ENCODE data around the gene KIF23.

KIF23 gene

DNA sequence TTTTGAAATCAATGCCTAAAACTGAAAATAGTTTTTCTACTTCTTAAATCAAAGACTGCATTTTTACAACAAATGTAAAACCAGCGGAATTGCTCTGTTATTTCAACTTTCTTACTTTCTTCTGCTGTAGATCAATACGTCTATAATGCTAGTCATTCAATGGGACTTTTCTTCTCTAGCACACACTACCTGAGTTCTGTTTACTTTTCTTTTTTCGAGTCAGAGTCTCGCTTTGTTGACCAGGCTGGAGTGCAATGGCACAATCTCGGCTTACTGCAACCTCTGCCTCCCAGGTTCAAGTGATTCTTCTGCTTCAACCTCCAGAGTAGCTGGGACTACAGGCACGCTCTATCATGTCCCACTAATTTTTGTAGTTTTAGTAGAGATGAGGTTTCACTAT is 40.7 kb upstream of the KIF23 start:
- Histone ChIP-seq H3K4me1 (ENCODE audit: insufficient read depth, low read length) (no peaks in the 10 kb centered on the region), H3K9ac (ENCODE audit: low read depth, low read length) (no peak overlapping the region), H3K4me3 (ENCODE audit: low read depth in 1 of 2, low read length in 2 of 2) (no peak overlapping the region), H3K27me3 (ENCODE audit: insufficient read depth, low read length, poor library complexity) (peaks cover 4% of the 10 kb centered on the region), H3K4me2 (ENCODE audit: insufficient read depth, low read length) (no peak overlapping the region), H3K79me2 (ENCODE audit: insufficient read depth, low read length) (no peaks in the 10 kb centered on the region), H3K36me3 (ENCODE audit: insufficient read depth, low read length) (no peaks in the 10 kb centered on the region), H2AFZ (ENCODE audit: low read depth, low read length) (no peak overlapping the region), H4K20me1 (ENCODE audit: insufficient read depth, low read length) (no peaks in the 10 kb centered on the region), H3K27ac (ENCODE audit: low read length) (no peak overlapping the region), H3K9me3 (ENCODE audit: insufficient read depth, low read length, severe bottlenecking) (no peaks in the 10 kb centered on the region)
- DNase-seq, result no peak
- ATAC-seq (ENCODE audit: insufficient read depth, low read depth), result no peak
- TF ChIP-seq, protein P1, sequence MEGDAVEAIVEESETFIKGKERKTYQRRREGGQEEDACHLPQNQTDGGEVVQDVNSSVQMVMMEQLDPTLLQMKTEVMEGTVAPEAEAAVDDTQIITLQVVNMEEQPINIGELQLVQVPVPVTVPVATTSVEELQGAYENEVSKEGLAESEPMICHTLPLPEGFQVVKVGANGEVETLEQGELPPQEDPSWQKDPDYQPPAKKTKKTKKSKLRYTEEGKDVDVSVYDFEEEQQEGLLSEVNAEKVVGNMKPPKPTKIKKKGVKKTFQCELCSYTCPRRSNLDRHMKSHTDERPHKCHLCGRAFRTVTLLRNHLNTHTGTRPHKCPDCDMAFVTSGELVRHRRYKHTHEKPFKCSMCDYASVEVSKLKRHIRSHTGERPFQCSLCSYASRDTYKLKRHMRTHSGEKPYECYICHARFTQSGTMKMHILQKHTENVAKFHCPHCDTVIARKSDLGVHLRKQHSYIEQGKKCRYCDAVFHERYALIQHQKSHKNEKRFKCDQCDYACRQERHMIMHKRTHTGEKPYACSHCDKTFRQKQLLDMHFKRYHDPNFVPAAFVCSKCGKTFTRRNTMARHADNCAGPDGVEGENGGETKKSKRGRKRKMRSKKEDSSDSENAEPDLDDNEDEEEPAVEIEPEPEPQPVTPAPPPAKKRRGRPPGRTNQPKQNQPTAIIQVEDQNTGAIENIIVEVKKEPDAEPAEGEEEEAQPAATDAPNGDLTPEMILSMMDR (IDR thresholded peaks at IDR 0.05; ENCODE audit: borderline replicate concordance, extremely low read depth, low read length, poor library complexity, severe bottlenecking), result no peak
- no peak for TF ChIP-seq EZH2 (IDR thresholded peaks at IDR 0.05; ENCODE audit: borderline replicate concordance, low read depth, low read length, severe bottlenecking)

DNA sequence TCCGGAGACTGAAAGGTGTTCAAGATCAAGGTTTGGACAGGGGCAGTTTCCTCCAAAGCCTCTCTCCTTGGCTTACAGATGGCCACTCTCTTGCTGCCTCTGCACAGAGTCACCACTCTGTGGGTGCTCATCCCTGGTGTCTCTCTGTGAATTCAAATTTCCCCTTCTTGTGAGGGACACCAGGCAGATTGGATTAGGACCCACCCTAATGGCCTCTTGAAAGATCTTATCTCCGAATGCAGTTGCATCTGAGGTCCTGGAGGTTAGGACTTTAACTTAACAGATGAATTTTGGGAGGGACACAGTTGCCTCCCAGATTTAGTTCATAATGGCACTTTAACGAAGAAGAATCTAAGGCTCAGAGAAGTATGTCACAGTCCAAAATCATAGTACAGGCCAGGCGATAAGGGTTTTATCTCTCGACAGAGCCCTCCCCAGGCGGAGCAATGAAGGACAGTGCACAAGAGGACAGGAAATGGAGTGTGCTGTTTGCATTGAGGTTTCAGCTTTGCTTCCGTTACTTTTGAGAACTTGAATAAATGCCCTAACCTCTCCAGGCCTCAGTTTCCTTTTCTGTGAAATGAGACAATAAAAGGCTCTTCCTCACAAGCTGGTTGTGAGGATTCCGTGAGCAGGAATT is 38.9 kb upstream of the KIF23 start:
- Histone ChIP-seq H3K27me3 (ENCODE audit: insufficient read depth, low read length, poor library complexity) (peaks cover 7% of the 10 kb centered on the region), H3K79me2 (ENCODE audit: insufficient read depth, low read length) (no peaks in the 10 kb centered on the region), H3K36me3 (ENCODE audit: insufficient read depth, low read length) (no peaks in the 10 kb centered on the region), H2AFZ (ENCODE audit: low read depth, low read length) (no peak overlapping the region), H3K4me2 (ENCODE audit: insufficient read depth, low read length) (no peak overlapping the region), H3K27ac (ENCODE audit: low read length) (no peak overlapping the region), H3K9me3 (ENCODE audit: insufficient read depth, low read length, severe bottlenecking) (no peaks in the 10 kb centered on the region), H3K4me3 (ENCODE audit: low read depth in 1 of 2, low read length in 2 of 2) (no peak overlapping the region), H4K20me1 (ENCODE audit: insufficient read depth, low read length) (no peaks in the 10 kb centered on the region), H3K4me1 (ENCODE audit: insufficient read depth, low read length) (no peaks in the 10 kb centered on the region), H3K9ac (ENCODE audit: low read depth, low read length) (no peak overlapping the region)
- no peak for ATAC-seq (ENCODE audit: insufficient read depth, low read depth)
- TF ChIP-seq EZH2 (IDR thresholded peaks at IDR 0.05; ENCODE audit: borderline replicate concordance, low read depth, low read length, severe bottlenecking), result no peak
- TF ChIP-seq, protein P1 (IDR thresholded peaks at IDR 0.05; ENCODE audit: borderline replicate concordance, extremely low read depth, low read length, poor library complexity, severe bottlenecking), result no peak
- no peak for DNase-seq

DNA sequence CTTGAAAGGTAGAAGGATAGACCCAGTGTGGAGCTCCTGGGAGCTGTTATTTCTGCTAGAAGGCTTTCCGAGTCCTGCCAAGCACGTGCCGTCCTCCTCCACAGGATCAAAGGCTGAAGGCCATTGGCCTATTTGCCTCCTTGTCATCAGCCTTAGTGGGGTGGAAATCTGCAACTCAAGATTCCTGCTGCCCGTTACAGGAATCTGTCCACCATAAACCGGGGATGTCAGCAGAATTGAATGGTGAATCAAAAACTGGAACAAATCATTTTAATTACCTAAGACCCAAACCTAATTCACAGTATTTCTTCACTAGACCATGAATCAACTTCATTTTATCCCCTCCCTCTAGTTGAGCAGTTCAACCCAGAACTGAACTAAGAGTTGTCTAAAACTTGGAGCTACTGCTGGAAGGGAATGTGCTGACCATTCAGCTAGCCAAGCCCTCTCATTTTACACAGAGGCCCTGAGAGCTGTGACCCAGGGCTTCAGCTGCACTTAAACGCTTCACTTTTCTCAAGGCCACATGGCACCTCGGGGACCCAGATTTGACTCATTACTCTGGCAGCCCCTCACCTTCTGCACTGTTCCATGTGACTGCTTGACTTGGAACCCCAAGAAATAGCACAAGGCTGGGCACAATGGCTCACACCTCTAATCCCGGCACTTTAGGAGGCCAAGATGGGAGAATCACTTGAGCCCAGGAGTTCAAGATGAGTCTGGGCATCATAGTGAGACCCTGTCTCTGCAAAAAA is 36.8 kb upstream of the KIF23 start:
- Histone ChIP-seq H3K9me3 (ENCODE audit: insufficient read depth, low read length, severe bottlenecking) (no peaks in the 10 kb centered on the region), H2AFZ (ENCODE audit: low read depth, low read length) (no peak overlapping the region), H3K36me3 (ENCODE audit: insufficient read depth, low read length) (no peaks in the 10 kb centered on the region), H3K4me3 (ENCODE audit: low read depth in 1 of 2, low read length in 2 of 2) (no peak overlapping the region), H3K9ac (ENCODE audit: low read depth, low read length) (no peak overlapping the region), H3K4me1 (ENCODE audit: insufficient read depth, low read length) (no peaks in the 10 kb centered on the region), H3K4me2 (ENCODE audit: insufficient read depth, low read length) (no peak overlapping the region), H4K20me1 (ENCODE audit: insufficient read depth, low read length) (no peaks in the 10 kb centered on the region), H3K27me3 (ENCODE audit: insufficient read depth, low read length, poor library complexity) (peaks cover 7% of the 10 kb centered on the region), H3K27ac (ENCODE audit: low read length) (no peak overlapping the region), H3K79me2 (ENCODE audit: insufficient read depth, low read length) (no peaks in the 10 kb centered on the region)
- DNase-seq, result no peak
- ATAC-seq (ENCODE audit: insufficient read depth, low read depth), result no peak
- TF ChIP-seq, protein P1 (IDR thresholded peaks at IDR 0.05; ENCODE audit: borderline replicate concordance, extremely low read depth, low read length, poor library complexity, severe bottlenecking), result no peak
- no peak for TF ChIP-seq EZH2 (IDR thresholded peaks at IDR 0.05; ENCODE audit: borderline replicate concordance, low read depth, low read length, severe bottlenecking)
